Activated CD8-positive, alpha-beta T cell treated with anti-CD3 and anti-CD28 coated beads, Interleukin-2, amount 10 ng/mL, durations not matched to agents 7 days and 5 days (primary cell): Measurements from ENCODE around the gene PTPRK. TPM values are rescaled to one million over a fixed set of nuclear protein-coding genes. Genes with fewer than 3 reads are reported as not detected.
A peak's percentile ranks its signal among the peaks of the same experiment; 100 is the strongest.

Experiments used
- ATAC-seq: fragments of 150-1000 bp; cut with Tn5 transposase; one replicate; pipeline ENCODE4 v1.10.0; 2021; ENCODE audit warnings: moderate library complexity
- CTCF ChIA-PET: fragments of 350-600 bp; sonication (Branson Sonifier 250); formaldehyde crosslinking; loops from one replicate; lab custom pipeline; 2021; ENCODE audit warnings: antibody characterized with exemption; lab: Charles Lee
- POLR2A ChIA-PET: fragments of 350-600 bp; sonication (Branson Sonifier 250); formaldehyde crosslinking; loops from one replicate; lab custom pipeline; 2021; ENCODE audit warnings: antibody characterized with exemption; lab: Charles Lee
- DNase-seq: peaks from one replicate; pipeline ENCODE4 v3.0.0-alpha.2; 2020
- H3K27ac Mint-ChIP-seq: one replicate; pipeline ENCODE4 v1.8.0; 2021; ENCODE audit warnings: mild to moderate bottlenecking, mixed read lengths
- H3K27me3 Mint-ChIP-seq: one replicate; pipeline ENCODE4 v1.8.0; 2021; ENCODE audit warnings: low read depth, mixed read lengths
- H3K36me3 Mint-ChIP-seq: one replicate; pipeline ENCODE4 v1.8.0; 2021; ENCODE audit warnings: low read depth, mixed read lengths
- H3K4me1 Mint-ChIP-seq: one replicate; pipeline ENCODE4 v1.8.0; 2021; ENCODE audit warnings: low read depth, mixed read lengths
- H3K4me3 Mint-ChIP-seq: one replicate; pipeline ENCODE4 v1.8.0; 2021; ENCODE audit warnings: mild to moderate bottlenecking, mixed read lengths
- H3K9me3 Mint-ChIP-seq: one replicate; pipeline ENCODE4 v1.8.0; 2022; ENCODE audit warnings: mixed read lengths; ENCODE audit not compliant: insufficient read depth
- total RNA-seq, 2 experiments: library from RNA; stranded (reverse); gene quantifications; one replicate each; pipeline ENCODE4 v1.2.3, GENCODE V29; 2021

PTPRK gene
- 1 to 10 TPM; 3.1 to 3.6 TPM for total RNA-seq

GRCh38 chr6:128520436-128521281, at the start of gene PTPRK:
TSS of gene PTPRK (minus strand) at chr6:128520599. CDS start at chr6:128520358, 241 bp downstream.
- DNase-seq, result peak; percentile 92
- ATAC-seq, result peak; percentile 90
- ChIA-PET POLR2A (interaction anchor here (1.0 kb wide), 1 partner anchor 1204 kb away, joined by 3 read pairs; no protein-coding TSS in a partner anchor), CTCF (interaction anchor here (0.7 to 1.6 kb wide), 7 partner anchors 9 to 708 kb away, joined by 3 to 7 read pairs (median 3); no protein-coding TSS in a partner anchor)
- H3K9me3 Mint-ChIP-seq, result no peaks in the 10 kb centered on the region
- H3K27me3 Mint-ChIP-seq, result peaks cover 33% of the 10 kb centered on the region
- peak within 1 kb of the TSS; percentile 84 for H3K27ac Mint-ChIP-seq
- H3K4me1 Mint-ChIP-seq, result peaks cover 26% of the 10 kb centered on the region
- H3K4me3 Mint-ChIP-seq, result peak within 1 kb of the TSS; percentile 94
- H3K36me3 Mint-ChIP-seq, result no peaks in the 10 kb centered on the region

GRCh38 chr6:128567029-128567428, 46.6 kb upstream of the PTPRK start:
- Mint-ChIP-seq H3K4me3 (no peak overlapping the region), H3K4me1 (no peaks in the 10 kb centered on the region), H3K27me3 (no peaks in the 10 kb centered on the region), H3K9me3 (no peaks in the 10 kb centered on the region), H3K36me3 (no peaks in the 10 kb centered on the region), H3K27ac (no peak overlapping the region)
- ATAC-seq, result no peak
- no peak for DNase-seq
- POLR2A ChIA-PET, result no interaction called here
- CTCF ChIA-PET, result no interaction called here

GRCh38 chr6:128560966-128561365, 40.6 kb upstream of the PTPRK start:
- Mint-ChIP-seq H3K36me3 (no peaks in the 10 kb centered on the region), H3K9me3 (no peaks in the 10 kb centered on the region), H3K4me3 (no peak overlapping the region), H3K27me3 (peaks cover 2% of the 10 kb centered on the region), H3K4me1 (no peaks in the 10 kb centered on the region), H3K27ac (no peak overlapping the region)
- CTCF ChIA-PET, result no interaction called here
- POLR2A ChIA-PET, result no interaction called here
- no peak for ATAC-seq
- no peak for DNase-seq

- no peak for ATAC-seq
- Mint-ChIP-seq H3K9me3 (no peaks in the 10 kb centered on the region), H3K27ac (no peak overlapping the region), H3K27me3 (peaks cover 2% of the 10 kb centered on the region), H3K4me3 (no peak overlapping the region), H3K4me1 (no peaks in the 10 kb centered on the region), H3K36me3 (no peaks in the 10 kb centered on the region)
- ChIA-PET POLR2A (no interaction called here), CTCF (no interaction called here)
- DNase-seq, result no peak
These were observed 38.5 kb upstream of the PTPRK start for GRCh38 chr6:128558924-128559323.

- Mint-ChIP-seq H3K27me3 (peaks cover 2% of the 10 kb centered on the region), H3K9me3 (no peaks in the 10 kb centered on the region), H3K27ac (no peak overlapping the region), H3K36me3 (no peaks in the 10 kb centered on the region), H3K4me3 (no peak overlapping the region), H3K4me1 (no peaks in the 10 kb centered on the region)
- no peak for DNase-seq
- ChIA-PET POLR2A (no interaction called here), CTCF (no interaction called here)
- ATAC-seq, result no peak
These were observed 37.6 kb upstream of the PTPRK start for GRCh38 chr6:128558021-128558420.

- Mint-ChIP-seq H3K4me1 (no peaks in the 10 kb centered on the region), H3K36me3 (no peaks in the 10 kb centered on the region), H3K27ac (no peak overlapping the region), H3K27me3 (peaks cover 4% of the 10 kb centered on the region), H3K4me3 (no peak overlapping the region), H3K9me3 (no peaks in the 10 kb centered on the region)
- POLR2A ChIA-PET, result no interaction called here
- DNase-seq (no peak), ATAC-seq (no peak)
- CTCF ChIA-PET, result no interaction called here
These were observed 36.7 kb upstream of the PTPRK start for GRCh38 chr6:128557081-128557480.

- Mint-ChIP-seq H3K27ac (no peak overlapping the region), H3K4me1 (no peaks in the 10 kb centered on the region), H3K27me3 (peaks cover 6% of the 10 kb centered on the region), H3K36me3 (no peaks in the 10 kb centered on the region), H3K9me3 (no peaks in the 10 kb centered on the region), H3K4me3 (no peak overlapping the region)
- POLR2A ChIA-PET, result no interaction called here
- ATAC-seq (no peak), DNase-seq (no peak)
- CTCF ChIA-PET, result no interaction called here
These were observed 33.9 kb upstream of the PTPRK start for GRCh38 chr6:128554302-128554701.

GRCh38 chr6:128541261-128541660, 20.9 kb upstream of the PTPRK start:
- ATAC-seq, result no peak
- no peaks in the 10 kb centered on the region for H3K36me3 Mint-ChIP-seq
- ChIA-PET POLR2A (no interaction called here), CTCF (no interaction called here)
- no peak overlapping the region for H3K27ac Mint-ChIP-seq
- no peak overlapping the region for H3K4me3 Mint-ChIP-seq
- peaks cover 2% of the 10 kb centered on the region for H3K27me3 Mint-ChIP-seq
- no peaks in the 10 kb centered on the region for H3K4me1 Mint-ChIP-seq
- DNase-seq, result no peak
- peaks cover 12% of the 10 kb centered on the region for H3K9me3 Mint-ChIP-seq

GRCh38 chr6:128538763-128539162, 18.4 kb upstream of the PTPRK start:
- ChIA-PET CTCF (no interaction called here), POLR2A (no interaction called here)
- H3K27me3 Mint-ChIP-seq, result peaks cover 7% of the 10 kb centered on the region
- no peaks in the 10 kb centered on the region for H3K4me1 Mint-ChIP-seq
- DNase-seq (no peak), ATAC-seq (no peak)
- no peaks in the 10 kb centered on the region for H3K36me3 Mint-ChIP-seq
- H3K9me3 Mint-ChIP-seq, result no peaks in the 10 kb centered on the region
- H3K27ac Mint-ChIP-seq, result no peak overlapping the region
- H3K4me3 Mint-ChIP-seq, result no peak overlapping the region

- H3K4me1 Mint-ChIP-seq, result no peaks in the 10 kb centered on the region
- DNase-seq, result no peak
- ChIA-PET POLR2A (no interaction called here), CTCF (no interaction called here)
- no peaks in the 10 kb centered on the region for H3K36me3 Mint-ChIP-seq
- no peak overlapping the region for H3K4me3 Mint-ChIP-seq
- H3K9me3 Mint-ChIP-seq, result no peaks in the 10 kb centered on the region
- H3K27me3 Mint-ChIP-seq, result peaks cover 7% of the 10 kb centered on the region
- no peak overlapping the region for H3K27ac Mint-ChIP-seq
- ATAC-seq, result no peak
These were observed 12.4 kb upstream of the PTPRK start for GRCh38 chr6:128532827-128533226.

- CTCF ChIA-PET, result no interaction called here
- no peaks in the 10 kb centered on the region for H3K9me3 Mint-ChIP-seq
- no peak overlapping the region for H3K4me3 Mint-ChIP-seq
- H3K27me3 Mint-ChIP-seq, result peaks cover 10% of the 10 kb centered on the region
- H3K27ac Mint-ChIP-seq, result no peak overlapping the region
- POLR2A ChIA-PET, result no interaction called here
- no peak for DNase-seq
- ATAC-seq, result no peak
- no peaks in the 10 kb centered on the region for H3K36me3 Mint-ChIP-seq
- H3K4me1 Mint-ChIP-seq, result no peaks in the 10 kb centered on the region
These were observed 11.7 kb upstream of the PTPRK start for GRCh38 chr6:128532136-128532535.

GRCh38 chr6:128531696-128532095, 11.3 kb upstream of the PTPRK start:
- no peaks in the 10 kb centered on the region for H3K9me3 Mint-ChIP-seq
- H3K4me1 Mint-ChIP-seq, result no peaks in the 10 kb centered on the region
- CTCF ChIA-PET, result no interaction called here
- no peak overlapping the region for H3K27ac Mint-ChIP-seq
- ATAC-seq, result no peak
- H3K27me3 Mint-ChIP-seq, result peaks cover 10% of the 10 kb centered on the region
- no peak for DNase-seq
- no peaks in the 10 kb centered on the region for H3K36me3 Mint-ChIP-seq
- no peak overlapping the region for H3K4me3 Mint-ChIP-seq
- POLR2A ChIA-PET, result no interaction called here
